Dermis microvascular lymphatic vessel endothelial cell (primary cell): ENCODE results near the gene GUCY1B1. TPM values are rescaled to one million over a fixed set of nuclear protein-coding genes. Genes with fewer than 3 reads are reported as not detected.

Source experiments
- DNase-seq, 2 donors: peaks; one replicate each; pipeline versions ENCODE4 v3.0.0 to v3.0.0-alpha.2; 2010; ENCODE audit warnings: low read depth in 2 of 2
- total RNA-seq: library from RNA; depleted of rRNA; stranded (reverse); fragments of >200 nt; gene quantifications from 2 replicates; pipeline ENCODE4 v1.2.1, GENCODE V29; 2014

GUCY1B1 gene
- total RNA-seq, 1 donor from 2014 or later, result 8.7 TPM

- no peak for DNase-seq
These were observed 40.4 kb downstream of the GUCY1B1 start for GRCh38 chr4:155799116-155799793.

- no peak for DNase-seq
These were observed 40.9 kb downstream of the GUCY1B1 start for GRCh38 chr4:155799794-155800123.

- no peak for DNase-seq
These were observed 42.0 kb downstream of the GUCY1B1 start for GRCh38 chr4:155800685-155801343.

- DNase-seq, result no peak
These were observed 43.6 kb downstream of the GUCY1B1 start for GRCh38 chr4:155802190-155802959.

GRCh38 chr4:155805016-155805415, 46.2 kb downstream of the GUCY1B1 start:
- DNase-seq, result no peak

- no peak for DNase-seq
These were observed 48.2 kb downstream of the GUCY1B1 start for GRCh38 chr4:155807021-155807420.

- peak; percentile 23 to 44 for DNase-seq
These were observed 51.0 kb downstream of the GUCY1B1 start for GRCh38 chr4:155809835-155810234.

- DNase-seq, result no peak
These were observed 52.3 kb downstream of the GUCY1B1 start for GRCh38 chr4:155811083-155811482.

GRCh38 chr4:155818639-155819038, 59.8 kb downstream of the GUCY1B1 start:
- DNase-seq, result no peak

- DNase-seq, result no peak
These were observed 60.2 kb downstream of the GUCY1B1 start for GRCh38 chr4:155819066-155819465.

GRCh38 chr4:155820887-155821518, 62.2 kb downstream of the GUCY1B1 start:
- DNase-seq, result no peak

GRCh38 chr4:155822572-155822971, 63.8 kb downstream of the GUCY1B1 start:
- no peak for DNase-seq

GRCh38 chr4:155828628-155829027, 69.8 kb downstream of the GUCY1B1 start:
- DNase-seq, result no peak

- no peak for DNase-seq
These were observed 73.8 kb downstream of the GUCY1B1 start for GRCh38 chr4:155832664-155833063.

- DNase-seq, result no peak
These were observed 78.5 kb downstream of the GUCY1B1 start for GRCh38 chr4:155837203-155837796.

GRCh38 chr4:155842080-155842479, 83.3 kb downstream of the GUCY1B1 start:
- no peak for DNase-seq

GRCh38 chr4:155846929-155847328, 88.1 kb downstream of the GUCY1B1 start:
- no peak for DNase-seq

- DNase-seq, result no peak
These were observed 90.2 kb downstream of the GUCY1B1 start for GRCh38 chr4:155849042-155849441.

GRCh38 chr4:155853189-155853588, 94.4 kb downstream of the GUCY1B1 start:
- DNase-seq, result no peak

- DNase-seq, result no peak
These were observed 95.9 kb downstream of the GUCY1B1 start for GRCh38 chr4:155854582-155855226.

GRCh38 chr4:155855897-155856296, 97.1 kb downstream of the GUCY1B1 start:
- DNase-seq, result no peak
